Measurements from ENCODE around the gene FGF23.

DNA sequence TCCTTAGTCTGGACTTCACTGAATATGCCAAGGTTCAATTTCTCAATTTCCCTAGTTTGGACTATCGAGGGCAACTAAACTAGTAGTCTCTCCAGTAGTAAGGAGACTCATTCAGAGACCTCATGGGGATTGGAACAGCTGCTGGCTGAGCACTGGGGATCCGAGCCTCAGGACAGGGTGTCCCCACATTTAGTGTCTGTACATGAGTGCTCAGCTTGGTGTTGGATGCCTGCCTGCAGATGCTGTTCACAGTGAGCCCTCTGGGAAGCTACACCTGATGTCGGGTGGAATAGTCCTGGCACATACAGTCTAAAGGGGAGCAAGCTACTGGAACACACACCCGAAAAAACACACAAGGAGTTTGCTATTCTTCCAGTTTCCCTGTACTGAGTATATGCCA lies 820 bp upstream of the FGF23 start:
- TF ChIP-seq SIN3A (IDR thresholded peaks at IDR 0.05; ENCODE audit: borderline replicate concordance, insufficient read depth, low read length) (no peak), POLR2AphosphoS5 (IDR thresholded peaks at IDR 0.05; ENCODE audit: low read depth, low read length) (no peak), TAF1 (IDR thresholded peaks at IDR 0.05; ENCODE audit: borderline replicate concordance, insufficient read depth, low read length) (no peak)
- TF ChIP-seq, protein P1, sequence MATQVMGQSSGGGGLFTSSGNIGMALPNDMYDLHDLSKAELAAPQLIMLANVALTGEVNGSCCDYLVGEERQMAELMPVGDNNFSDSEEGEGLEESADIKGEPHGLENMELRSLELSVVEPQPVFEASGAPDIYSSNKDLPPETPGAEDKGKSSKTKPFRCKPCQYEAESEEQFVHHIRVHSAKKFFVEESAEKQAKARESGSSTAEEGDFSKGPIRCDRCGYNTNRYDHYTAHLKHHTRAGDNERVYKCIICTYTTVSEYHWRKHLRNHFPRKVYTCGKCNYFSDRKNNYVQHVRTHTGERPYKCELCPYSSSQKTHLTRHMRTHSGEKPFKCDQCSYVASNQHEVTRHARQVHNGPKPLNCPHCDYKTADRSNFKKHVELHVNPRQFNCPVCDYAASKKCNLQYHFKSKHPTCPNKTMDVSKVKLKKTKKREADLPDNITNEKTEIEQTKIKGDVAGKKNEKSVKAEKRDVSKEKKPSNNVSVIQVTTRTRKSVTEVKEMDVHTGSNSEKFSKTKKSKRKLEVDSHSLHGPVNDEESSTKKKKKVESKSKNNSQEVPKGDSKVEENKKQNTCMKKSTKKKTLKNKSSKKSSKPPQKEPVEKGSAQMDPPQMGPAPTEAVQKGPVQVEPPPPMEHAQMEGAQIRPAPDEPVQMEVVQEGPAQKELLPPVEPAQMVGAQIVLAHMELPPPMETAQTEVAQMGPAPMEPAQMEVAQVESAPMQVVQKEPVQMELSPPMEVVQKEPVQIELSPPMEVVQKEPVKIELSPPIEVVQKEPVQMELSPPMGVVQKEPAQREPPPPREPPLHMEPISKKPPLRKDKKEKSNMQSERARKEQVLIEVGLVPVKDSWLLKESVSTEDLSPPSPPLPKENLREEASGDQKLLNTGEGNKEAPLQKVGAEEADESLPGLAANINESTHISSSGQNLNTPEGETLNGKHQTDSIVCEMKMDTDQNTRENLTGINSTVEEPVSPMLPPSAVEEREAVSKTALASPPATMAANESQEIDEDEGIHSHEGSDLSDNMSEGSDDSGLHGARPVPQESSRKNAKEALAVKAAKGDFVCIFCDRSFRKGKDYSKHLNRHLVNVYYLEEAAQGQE (IDR thresholded peaks at IDR 0.05; ENCODE audit: insufficient read depth in 1 of 2, low read depth in 2 of 2, low read length in 2 of 2), result no peak

Measured in PFSK-1 (cell line).